ENCODE measurements around the gene UBE2C.
A peak's percentile ranks its signal among the peaks of the same experiment; 100 is the strongest.

The UBE2C gene

GRCh38 chr20:45833030-45833882 is 20.8 kb downstream of the UBE2C start, which contains the start of gene SNX21:
Gene SNX21 (plus strand): TSS chr20:45833799. CDS start chr20:45833920, 121 bp downstream.
- DNase-seq, result peak in 47 of 51 donors; percentile 23 to 86 (median 65)

- peak in 48 of 51 donors; percentile 23 to 86 (median 66) for DNase-seq
Observed at GRCh38 chr20:45833883-45834796, 21.7 kb downstream of the UBE2C start.

- DNase-seq, result no peak
Observed at GRCh38 chr20:45834797-45835161, 22.3 kb downstream of the UBE2C start.

- DNase-seq, result no peak
Observed at GRCh38 chr20:45835329-45835765, 22.9 kb downstream of the UBE2C start.

GRCh38 chr20:45835825-45836224 is 23.4 kb downstream of the UBE2C start:
- DNase-seq, result peak in 9 of 51 donors; percentile 13 to 42 (median 24)

GRCh38 chr20:45836841-45837240 is 24.4 kb downstream of the UBE2C start:
- DNase-seq, result no peak

GRCh38 chr20:45840700-45841198 is 28.3 kb downstream of the UBE2C start:
- peak in 1 of 51 donors; percentile 17 for DNase-seq

GRCh38 chr20:45841407-45842129 is 29.1 kb downstream of the UBE2C start:
- DNase-seq, result no peak

GRCh38 chr20:45842169-45842812 is 29.8 kb downstream of the UBE2C start:
- DNase-seq, result no peak

- no peak for DNase-seq
Observed at GRCh38 chr20:45843506-45843905, 31.1 kb downstream of the UBE2C start.

GRCh38 chr20:45845452-45845851 is 33.0 kb downstream of the UBE2C start:
- DNase-seq, result no peak

GRCh38 chr20:45848421-45848820 is 36.0 kb downstream of the UBE2C start:
- no peak for DNase-seq

GRCh38 chr20:45848969-45849582 is 36.6 kb downstream of the UBE2C start:
- DNase-seq, result no peak

- no peak for DNase-seq
Observed at GRCh38 chr20:45850238-45850637, 37.8 kb downstream of the UBE2C start.

GRCh38 chr20:45850926-45851325 is 38.5 kb downstream of the UBE2C start:
- DNase-seq, result no peak

GRCh38 chr20:45851501-45851900 is 39.1 kb downstream of the UBE2C start:
- DNase-seq, result no peak

GRCh38 chr20:45852326-45852725 is 39.9 kb downstream of the UBE2C start:
- DNase-seq, result no peak

- no peak for DNase-seq
Observed at GRCh38 chr20:45853484-45853883, 41.0 kb downstream of the UBE2C start.

GRCh38 chr20:45857114-45857881 is 44.9 kb downstream of the UBE2C start, which contains the start of the genes ACOT8 and ZSWIM3:
Gene ACOT8 (minus strand): TSS chr20:45857392. CDS start chr20:45857315, 77 bp downstream.
Gene ZSWIM3 (plus strand): TSS chr20:45857614. CDS start chr20:45857826, 212 bp downstream.
- peak; percentile 40 to 98 (median 90) for DNase-seq

Measured in hypothalamus (tissue), 51 donors.